Activated gamma-delta T cell (primary cell): ENCODE data around the gene ATP6V0D1.

Experiments
- DNase-seq: peaks from one replicate; lab custom pipeline; 2025; lab: John Stamatoyannopoulos, UW

ATP6V0D1 gene

GRCh38 chr16:67463059-67463458, 17.9 kb downstream of the ATP6V0D1 start:
- DNase-seq: no peak

- no peak for DNase-seq
These were observed 18.7 kb downstream of the ATP6V0D1 start for GRCh38 chr16:67462279-67462655.

GRCh38 chr16:67461600-67462278, 19.2 kb downstream of the ATP6V0D1 start:
- no peak for DNase-seq

- no peak for DNase-seq
These were observed 20.0 kb downstream of the ATP6V0D1 start for GRCh38 chr16:67460961-67461360.

- DNase-seq: no peak
These were observed 20.8 kb downstream of the ATP6V0D1 start for GRCh38 chr16:67460168-67460567.

GRCh38 chr16:67459861-67460150, 21.2 kb downstream of the ATP6V0D1 start:
- no peak for DNase-seq

GRCh38 chr16:67459066-67459860, 21.7 kb downstream of the ATP6V0D1 start:
- no peak for DNase-seq

- DNase-seq: no peak
These were observed 22.8 kb downstream of the ATP6V0D1 start for GRCh38 chr16:67458121-67458641.

- no peak for DNase-seq
These were observed 23.3 kb downstream of the ATP6V0D1 start for GRCh38 chr16:67457611-67458010.

GRCh38 chr16:67456391-67457081, 24.4 kb downstream of the ATP6V0D1 start:
- DNase-seq: no peak

- no peak for DNase-seq
These were observed 26.1 kb downstream of the ATP6V0D1 start for GRCh38 chr16:67454852-67455251.

GRCh38 chr16:67454104-67454503, 26.9 kb downstream of the ATP6V0D1 start:
- DNase-seq: no peak

- DNase-seq: no peak
These were observed 29.1 kb downstream of the ATP6V0D1 start for GRCh38 chr16:67451704-67452435.

- no peak for DNase-seq
These were observed 29.8 kb downstream of the ATP6V0D1 start for GRCh38 chr16:67451061-67451703.

GRCh38 chr16:67449739-67450138, 31.2 kb downstream of the ATP6V0D1 start:
- DNase-seq: no peak

- no peak for DNase-seq
These were observed 31.6 kb downstream of the ATP6V0D1 start for GRCh38 chr16:67449336-67449735.

- no peak for DNase-seq
These were observed 32.4 kb downstream of the ATP6V0D1 start for GRCh38 chr16:67448580-67448979.

- no peak for DNase-seq
These were observed 33.4 kb downstream of the ATP6V0D1 start for GRCh38 chr16:67447508-67448076.

- no peak for DNase-seq
These were observed 33.9 kb downstream of the ATP6V0D1 start for GRCh38 chr16:67446968-67447507.

- no peak for DNase-seq
These were observed 34.7 kb downstream of the ATP6V0D1 start for GRCh38 chr16:67445913-67446907.
